Mesodermal cell (in vitro differentiated cells): ENCODE measurements around the gene CENPN.

Source experiments
- H3K27ac ChIP-seq: 2 replicates; pipeline ENCODE4 v1.7.0; 2013; ENCODE audit warnings: mild to moderate bottlenecking, low read depth, low read length, moderate library complexity; ENCODE audit not compliant: severe bottlenecking
- H3K36me3 ChIP-seq: 2 replicates; pipeline ENCODE4 v1.7.1; 2013; ENCODE audit warnings: mild to moderate bottlenecking, low read length, moderate library complexity; ENCODE audit not compliant: control insufficient read depth, insufficient read depth
- H3K4me1 ChIP-seq: one replicate; pipeline ENCODE4 v1.7.1; 2013; ENCODE audit warnings: mild to moderate bottlenecking, low read length; ENCODE audit not compliant: insufficient read depth, control insufficient read depth, poor library complexity, severe bottlenecking
- H3K4me3 ChIP-seq: 2 replicates; pipeline ENCODE4 v1.7.0; 2013; ENCODE audit warnings: low read length, control low read depth, mild to moderate bottlenecking; ENCODE audit not compliant: insufficient read depth, poor library complexity, severe bottlenecking; ENCODE audit errors: extremely low read depth
- H3K9me3 ChIP-seq: 2 replicates; pipeline ENCODE4 v1.7.1; 2013; ENCODE audit warnings: mild to moderate bottlenecking, low read length, moderate library complexity; ENCODE audit not compliant: control insufficient read depth
- WGBS, 2 experiments: methylation state at CpG; one replicate each; pipeline ENCODE4 v1.1.5; 2013; ENCODE audit warnings: missing lambda C conversion rate in 2 of 2; ENCODE audit not compliant: insufficient coverage in 2 of 2; 5-methylcytosine and 5-hydroxymethylcytosine counted together

Gene CENPN

DNA sequence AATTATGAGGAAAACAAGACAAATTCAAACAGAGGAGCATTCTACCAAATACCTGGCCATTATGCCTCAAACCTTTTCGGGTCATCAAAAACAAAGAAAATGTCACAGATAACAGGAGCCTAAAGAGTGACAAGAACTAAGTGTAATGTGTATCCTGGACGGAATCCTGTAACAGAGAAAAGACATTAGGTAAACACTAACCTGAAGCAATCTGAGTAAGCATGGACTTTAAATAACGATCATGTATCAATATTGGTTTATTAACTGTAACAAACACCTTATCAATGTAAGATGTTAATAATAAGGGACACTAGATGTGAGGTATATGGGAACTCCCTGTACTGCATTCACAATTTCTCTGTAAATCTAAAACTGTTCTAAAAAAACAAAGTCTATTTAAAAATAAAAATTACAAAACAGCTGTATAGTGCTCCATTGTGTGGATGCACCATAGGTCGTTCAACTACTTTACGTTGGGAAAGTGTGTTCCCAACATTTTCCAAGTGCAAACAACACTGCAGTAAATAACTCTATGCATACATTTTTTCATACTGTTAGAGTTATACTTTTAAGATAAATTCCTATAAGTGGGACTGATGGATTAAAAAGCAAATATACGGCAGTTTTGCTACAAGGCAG, 15.1 kb upstream of the CENPN start:
- 80 to 100% methylated on average over 1 of the region's 6 CpGs for WGBS, 2 experiments
- peak overlapping the region; percentile 94 for H3K27ac ChIP-seq

DNA sequence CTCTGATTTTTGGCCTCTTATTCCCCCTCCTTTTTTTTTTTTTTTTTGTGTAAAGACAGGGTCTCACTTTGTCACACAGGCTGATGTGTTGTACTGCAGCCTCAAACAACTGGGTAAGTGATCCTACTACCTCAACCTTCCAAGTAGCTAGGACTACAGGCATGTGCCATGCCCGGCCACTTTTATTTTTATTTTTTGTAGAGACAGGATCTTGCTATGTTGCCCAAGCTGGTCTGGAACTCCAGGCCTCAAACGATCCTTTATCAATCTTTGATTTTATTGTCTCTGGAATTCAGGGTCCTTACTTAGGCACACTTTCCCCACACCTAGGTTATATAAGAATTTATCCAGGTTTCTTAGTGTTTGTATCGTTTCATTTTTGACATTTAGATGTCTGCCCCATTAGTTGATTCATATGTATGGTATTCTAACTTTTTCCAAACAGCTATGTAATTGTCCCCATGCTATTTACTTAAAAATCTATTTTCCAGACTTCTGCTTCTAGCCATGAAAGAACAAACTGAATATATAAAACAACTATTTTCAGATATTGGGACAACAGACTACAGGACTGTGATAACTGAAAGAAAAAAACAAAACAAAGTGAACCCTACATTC, 14.2 kb upstream of the CENPN start:
- Histone ChIP-seq H3K27ac (peak overlapping the region; percentile 94), H3K4me1 (peaks cover 19% of the 10 kb centered on the region), H3K36me3 (peaks cover 19% of the 10 kb centered on the region), H3K4me3 (no peak overlapping the region), H3K9me3 (no peaks in the 10 kb centered on the region)
- WGBS, 2 experiments: no CpG with 5 or more reads among the region's 3 CpGs

More for the DNA sequence above, 15.1 kb upstream of the CENPN start:
- peaks cover 22% of the 10 kb centered on the region for H3K4me1 ChIP-seq
- no peaks in the 10 kb centered on the region for H3K9me3 ChIP-seq
- peaks cover 20% of the 10 kb centered on the region for H3K36me3 ChIP-seq
- no peak overlapping the region for H3K4me3 ChIP-seq

- Histone ChIP-seq H3K4me3 (no peak overlapping the region), H3K4me1 (peaks cover 17% of the 10 kb centered on the region), H3K27ac (peak overlapping the region; percentile 94), H3K36me3 (peaks cover 16% of the 10 kb centered on the region), H3K9me3 (no peaks in the 10 kb centered on the region)
- WGBS, 2 experiments: 45 to 57% methylated on average over 5 to 6 of the region's 6 CpGs
These were observed 13.7 kb upstream of the CENPN start for GRCh38 chr16:80993307-80993706.

DNA sequence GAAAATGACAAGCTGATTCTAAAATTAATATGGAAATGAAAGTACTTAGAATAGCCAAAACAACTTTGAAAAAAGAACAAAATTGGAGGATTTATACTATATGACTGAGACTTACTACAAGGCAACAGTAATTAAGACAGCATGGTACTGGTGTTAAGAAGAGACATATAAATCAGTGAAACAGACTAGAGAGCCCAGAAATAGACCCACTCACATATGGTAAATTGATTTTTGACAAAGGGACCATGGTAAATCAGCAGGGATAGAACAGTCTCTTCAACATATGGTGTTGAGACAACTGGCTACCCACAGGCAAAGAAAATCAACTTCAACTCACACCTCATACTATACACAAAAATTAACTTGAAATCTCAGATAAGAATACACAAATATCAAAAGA, 13.2 kb upstream of the CENPN start:
- Histone ChIP-seq H3K4me1 (peaks cover 17% of the 10 kb centered on the region), H3K27ac (peak overlapping the region; percentile 94), H3K4me3 (no peak overlapping the region), H3K36me3 (peaks cover 16% of the 10 kb centered on the region), H3K9me3 (no peaks in the 10 kb centered on the region)

DNA sequence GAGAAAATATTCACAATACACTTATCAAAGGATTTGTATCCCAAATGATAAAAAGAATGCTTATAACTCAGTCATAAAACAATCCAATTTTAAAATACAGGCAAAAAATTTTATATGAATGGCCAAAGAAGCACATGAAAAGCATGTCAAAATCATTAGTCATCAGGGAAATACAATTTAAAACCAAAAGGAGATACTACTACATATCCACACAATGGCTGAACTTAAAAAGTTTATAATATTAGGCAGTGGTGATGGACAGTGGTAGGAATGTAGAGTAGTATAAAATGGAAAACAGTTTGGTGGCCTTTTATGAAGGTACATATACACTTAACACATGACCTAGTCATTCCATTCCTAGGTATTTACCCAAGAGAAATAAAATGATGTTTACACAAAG, 12.6 kb upstream of the CENPN start:
- Histone ChIP-seq H3K9me3 (no peaks in the 10 kb centered on the region), H3K4me1 (peaks cover 17% of the 10 kb centered on the region), H3K4me3 (no peak overlapping the region), H3K27ac (peak overlapping the region; percentile 94), H3K36me3 (peaks cover 16% of the 10 kb centered on the region)

DNA sequence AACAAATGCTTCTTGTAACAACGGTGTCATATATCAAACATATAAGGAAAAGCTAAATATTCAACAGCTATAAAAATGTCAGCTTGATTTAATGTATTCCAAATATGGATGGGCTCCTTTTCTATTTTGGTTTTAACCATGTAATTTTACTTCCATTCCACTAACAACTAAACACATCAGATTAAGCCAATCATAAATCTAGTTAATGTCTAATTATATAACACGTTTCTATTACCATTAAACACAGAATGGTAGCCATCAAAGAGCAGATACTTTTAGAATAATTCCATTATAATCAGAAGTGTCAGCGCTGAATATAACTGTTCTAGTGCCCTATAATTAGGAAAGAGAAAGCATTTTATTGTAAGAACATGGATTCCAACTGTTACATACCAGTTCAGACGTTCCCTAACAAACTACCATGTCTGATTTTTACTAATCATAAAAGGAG, 10.3 kb upstream of the CENPN start:
- H3K27ac ChIP-seq: peak overlapping the region; percentile 36
- no CpG with 5 or more reads among the region's 4 CpGs for WGBS, 2 experiments
- peaks cover 3% of the 10 kb centered on the region for H3K36me3 ChIP-seq
- H3K9me3 ChIP-seq: no peaks in the 10 kb centered on the region
- H3K4me3 ChIP-seq: no peak overlapping the region
- H3K4me1 ChIP-seq: peaks cover 12% of the 10 kb centered on the region

GRCh38 chr16:80997139-80997798, 9.7 kb upstream of the CENPN start:
- peaks cover 3% of the 10 kb centered on the region for H3K36me3 ChIP-seq
- peaks cover 8% of the 10 kb centered on the region for H3K4me1 ChIP-seq
- no peak overlapping the region for H3K4me3 ChIP-seq
- 96 to 100% methylated on average over 3 to 4 of the region's 9 CpGs for WGBS, 2 experiments
- H3K27ac ChIP-seq: peak overlapping the region; percentile 36
- H3K9me3 ChIP-seq: no peaks in the 10 kb centered on the region

GRCh38 chr16:80997964-80998620, 8.9 kb upstream of the CENPN start:
- H3K4me1 ChIP-seq: peaks cover 5% of the 10 kb centered on the region
- no peaks in the 10 kb centered on the region for H3K9me3 ChIP-seq
- no peak overlapping the region for H3K27ac ChIP-seq
- H3K36me3 ChIP-seq: peaks cover 3% of the 10 kb centered on the region
- WGBS, 2 experiments: 83 to 99% methylated on average over 1 to 5 of the region's 7 CpGs
- no peak overlapping the region for H3K4me3 ChIP-seq

- H3K36me3 ChIP-seq: peaks cover 3% of the 10 kb centered on the region
- no peak overlapping the region for H3K4me3 ChIP-seq
- H3K4me1 ChIP-seq: peaks cover 7% of the 10 kb centered on the region
- 96 to 100% methylated on average over 2 to 3 of the region's 3 CpGs for WGBS, 2 experiments
- no peaks in the 10 kb centered on the region for H3K9me3 ChIP-seq
- no peak overlapping the region for H3K27ac ChIP-seq
These were observed 6.1 kb upstream of the CENPN start for GRCh38 chr16:81000873-81001272.

DNA sequence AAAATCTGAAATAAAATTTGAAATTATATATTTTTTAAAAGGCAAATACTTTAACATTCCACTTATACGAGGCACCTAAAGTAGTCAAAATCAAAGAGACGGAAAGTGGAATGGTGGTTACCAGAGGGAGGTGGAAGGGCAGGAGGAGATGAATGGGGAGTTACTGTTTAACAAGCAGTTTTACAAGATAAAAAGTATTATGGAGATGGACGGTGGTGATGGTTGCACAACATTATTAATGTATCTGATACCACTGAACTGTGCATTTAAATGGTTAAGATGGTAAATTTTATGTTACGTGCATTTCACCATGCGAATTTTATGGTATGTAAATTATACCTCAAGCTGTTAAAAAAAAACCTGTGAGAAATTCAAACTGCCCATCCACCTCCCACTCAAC, 5.7 kb upstream of the CENPN start:
- H3K4me3 ChIP-seq: no peak overlapping the region
- peaks cover 3% of the 10 kb centered on the region for H3K36me3 ChIP-seq
- no peak overlapping the region for H3K27ac ChIP-seq
- H3K9me3 ChIP-seq: no peaks in the 10 kb centered on the region
- peaks cover 7% of the 10 kb centered on the region for H3K4me1 ChIP-seq
- WGBS, 2 experiments: 100% methylated on average over 2 of the region's 5 CpGs
